Nephron progenitor cell (in vitro differentiated cells): ENCODE measurements around the gene TTC39C.

Source experiments
- DNase-seq: peaks from one replicate; pipeline ENCODE4 v3.0.0; 2021
- H3K27ac Mint-ChIP-seq: 2 replicates; pipeline ENCODE4 v1.8.0; 2021; ENCODE audit warnings: mild to moderate bottlenecking, moderate library complexity, mixed read lengths
- H3K27me3 Mint-ChIP-seq: 2 replicates; pipeline ENCODE4 v1.8.0; 2021; ENCODE audit warnings: mild to moderate bottlenecking, low read depth, mixed read lengths; ENCODE audit not compliant: poor library complexity
- H3K36me3 Mint-ChIP-seq: 2 replicates; pipeline ENCODE4 v1.8.0; 2021; ENCODE audit warnings: low read depth, mixed read lengths
- H3K4me1 Mint-ChIP-seq: 2 replicates; pipeline ENCODE4 v1.8.0; 2021; ENCODE audit warnings: mixed read lengths
- H3K4me3 Mint-ChIP-seq: 2 replicates; pipeline ENCODE4 v1.8.0; 2021; ENCODE audit warnings: mild to moderate bottlenecking, moderate library complexity, mixed read lengths
- H3K9me3 Mint-ChIP-seq: 2 replicates; pipeline ENCODE4 v1.8.0; 2021; ENCODE audit warnings: mild to moderate bottlenecking, moderate library complexity, mixed read lengths
- CTCF ChIP-seq: fragments of 200-600 bp; sonication (generic); IDR thresholded peaks from 2 replicates; pipeline ENCODE4 v1.5.0; 2021; ENCODE audit warnings: antibody characterized with exemption

The TTC39C gene

GRCh38 chr18:23970161-23971096 lies 44.1 kb upstream of the TTC39C start:
- no peak overlapping the region for H3K4me3 Mint-ChIP-seq
- H3K27me3 Mint-ChIP-seq = peaks cover 23% of the 10 kb centered on the region
- no peak for DNase-seq
- peaks cover 13% of the 10 kb centered on the region for H3K9me3 Mint-ChIP-seq
- no peak for TF ChIP-seq CTCF
- H3K4me1 Mint-ChIP-seq = peaks cover 25% of the 10 kb centered on the region
- H3K27ac Mint-ChIP-seq = no peak overlapping the region
- H3K36me3 Mint-ChIP-seq = no peaks in the 10 kb centered on the region

- H3K4me1 Mint-ChIP-seq = peaks cover 23% of the 10 kb centered on the region
- peaks cover under 1% of the 10 kb centered on the region for H3K36me3 Mint-ChIP-seq
- no peak for DNase-seq
- peaks cover 20% of the 10 kb centered on the region for H3K9me3 Mint-ChIP-seq
- peaks cover 20% of the 10 kb centered on the region for H3K27me3 Mint-ChIP-seq
- TF ChIP-seq CTCF = no peak
- H3K4me3 Mint-ChIP-seq = no peak overlapping the region
- no peak overlapping the region for H3K27ac Mint-ChIP-seq
These were observed 43.5 kb upstream of the TTC39C start for GRCh38 chr18:23971097-23971440.

- DNase-seq = no peak
- H3K27ac Mint-ChIP-seq = no peak overlapping the region
- H3K36me3 Mint-ChIP-seq = peaks cover 6% of the 10 kb centered on the region
- H3K4me1 Mint-ChIP-seq = peaks cover 22% of the 10 kb centered on the region
- no peak for TF ChIP-seq CTCF
- H3K4me3 Mint-ChIP-seq = no peak overlapping the region
- peaks cover 26% of the 10 kb centered on the region for H3K9me3 Mint-ChIP-seq
- peaks cover 17% of the 10 kb centered on the region for H3K27me3 Mint-ChIP-seq
These were observed 42.8 kb upstream of the TTC39C start for GRCh38 chr18:23971666-23972230.

GRCh38 chr18:23972453-23972852 lies 42.1 kb upstream of the TTC39C start:
- H3K4me3 Mint-ChIP-seq = no peak overlapping the region
- H3K4me1 Mint-ChIP-seq = peaks cover 18% of the 10 kb centered on the region
- peak; percentile 10 for DNase-seq
- no peak overlapping the region for H3K27ac Mint-ChIP-seq
- no peak for TF ChIP-seq CTCF
- peaks cover 14% of the 10 kb centered on the region for H3K27me3 Mint-ChIP-seq
- peaks cover 6% of the 10 kb centered on the region for H3K36me3 Mint-ChIP-seq
- H3K9me3 Mint-ChIP-seq = peaks cover 32% of the 10 kb centered on the region

GRCh38 chr18:23977103-23977502 lies 37.5 kb upstream of the TTC39C start:
- no peak for DNase-seq
- Mint-ChIP-seq H3K36me3 (peaks cover 6% of the 10 kb centered on the region), H3K4me1 (peaks cover 26% of the 10 kb centered on the region), H3K4me3 (no peak overlapping the region), H3K27ac (no peak overlapping the region), H3K27me3 (no peaks in the 10 kb centered on the region), H3K9me3 (peaks cover 32% of the 10 kb centered on the region)
- no peak for TF ChIP-seq CTCF
